Measurements from ENCODE around the gene BCL7A. TPM values are rescaled to one million over a fixed set of nuclear protein-coding genes. Genes with fewer than 3 reads are reported as not detected.

Gene BCL7A
- polyA plus RNA-seq, 1 experiment, result 3.4 TPM

DNA sequence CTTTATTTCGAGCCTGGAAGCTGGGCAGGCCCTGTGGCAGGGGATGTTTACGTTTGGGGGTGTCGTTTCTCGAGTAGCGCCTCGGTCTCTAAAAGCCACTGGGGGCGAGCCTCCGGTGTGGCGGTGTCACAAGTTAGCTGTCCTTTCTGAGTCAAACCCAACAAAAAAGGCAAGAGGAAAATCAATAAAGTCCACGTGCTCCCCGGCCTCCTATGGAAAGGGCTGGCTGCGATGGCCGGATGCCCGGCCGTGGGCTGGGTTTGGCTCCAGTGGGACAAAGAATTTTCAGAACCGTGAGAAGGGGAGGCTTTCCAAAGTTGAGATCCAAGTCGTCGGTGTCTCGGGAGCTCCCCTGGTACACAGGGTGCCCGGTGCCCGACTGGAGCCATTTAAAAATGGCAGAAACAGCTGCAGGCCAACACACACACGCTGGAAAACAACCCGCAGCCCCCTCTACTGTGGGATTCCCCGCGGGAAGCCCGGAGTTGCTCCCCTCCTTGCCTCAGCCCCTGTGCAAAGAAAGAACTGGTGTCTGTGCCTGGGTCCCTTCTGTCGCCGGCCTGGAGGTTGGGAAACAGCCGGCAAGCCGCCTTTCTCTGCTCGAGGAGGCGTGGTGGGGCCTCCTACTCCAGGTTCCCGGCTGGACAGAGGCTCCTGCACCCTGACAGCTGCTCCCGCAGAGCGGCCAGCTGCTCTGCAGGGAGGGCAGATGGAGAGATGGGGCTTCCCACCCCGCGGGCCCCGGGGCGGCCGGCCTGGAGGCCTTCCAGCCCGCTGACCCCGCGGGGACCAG lies 1.9 kb downstream of the BCL7A start:
- TF ChIP-seq, protein P1, sequence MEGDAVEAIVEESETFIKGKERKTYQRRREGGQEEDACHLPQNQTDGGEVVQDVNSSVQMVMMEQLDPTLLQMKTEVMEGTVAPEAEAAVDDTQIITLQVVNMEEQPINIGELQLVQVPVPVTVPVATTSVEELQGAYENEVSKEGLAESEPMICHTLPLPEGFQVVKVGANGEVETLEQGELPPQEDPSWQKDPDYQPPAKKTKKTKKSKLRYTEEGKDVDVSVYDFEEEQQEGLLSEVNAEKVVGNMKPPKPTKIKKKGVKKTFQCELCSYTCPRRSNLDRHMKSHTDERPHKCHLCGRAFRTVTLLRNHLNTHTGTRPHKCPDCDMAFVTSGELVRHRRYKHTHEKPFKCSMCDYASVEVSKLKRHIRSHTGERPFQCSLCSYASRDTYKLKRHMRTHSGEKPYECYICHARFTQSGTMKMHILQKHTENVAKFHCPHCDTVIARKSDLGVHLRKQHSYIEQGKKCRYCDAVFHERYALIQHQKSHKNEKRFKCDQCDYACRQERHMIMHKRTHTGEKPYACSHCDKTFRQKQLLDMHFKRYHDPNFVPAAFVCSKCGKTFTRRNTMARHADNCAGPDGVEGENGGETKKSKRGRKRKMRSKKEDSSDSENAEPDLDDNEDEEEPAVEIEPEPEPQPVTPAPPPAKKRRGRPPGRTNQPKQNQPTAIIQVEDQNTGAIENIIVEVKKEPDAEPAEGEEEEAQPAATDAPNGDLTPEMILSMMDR (IDR thresholded peaks at IDR 0.05; ENCODE audit: insufficient read depth, low read depth, low read length), result no peak
- DNase-seq (ENCODE audit: low read depth), result no peak
- ChIA-PET POLR2A (no interaction called here), CTCF (interaction anchor here (0.9 to 1.5 kb wide), 5 partner anchors 17 to 107 kb away, joined by 3 to 6 read pairs (median 3); partner anchors contain the start of gene CFAP251)
- Histone ChIP-seq H3K4me3 (ENCODE audit: low read depth, low read length) (peak overlapping the region; percentile 55), H3K27me3 (ENCODE audit: control insufficient read depth, insufficient read depth, low read length) (no peaks in the 10 kb centered on the region), H3K36me3 (ENCODE audit: control insufficient read depth, insufficient read depth, low read length) (no peaks in the 10 kb centered on the region)

DNA sequence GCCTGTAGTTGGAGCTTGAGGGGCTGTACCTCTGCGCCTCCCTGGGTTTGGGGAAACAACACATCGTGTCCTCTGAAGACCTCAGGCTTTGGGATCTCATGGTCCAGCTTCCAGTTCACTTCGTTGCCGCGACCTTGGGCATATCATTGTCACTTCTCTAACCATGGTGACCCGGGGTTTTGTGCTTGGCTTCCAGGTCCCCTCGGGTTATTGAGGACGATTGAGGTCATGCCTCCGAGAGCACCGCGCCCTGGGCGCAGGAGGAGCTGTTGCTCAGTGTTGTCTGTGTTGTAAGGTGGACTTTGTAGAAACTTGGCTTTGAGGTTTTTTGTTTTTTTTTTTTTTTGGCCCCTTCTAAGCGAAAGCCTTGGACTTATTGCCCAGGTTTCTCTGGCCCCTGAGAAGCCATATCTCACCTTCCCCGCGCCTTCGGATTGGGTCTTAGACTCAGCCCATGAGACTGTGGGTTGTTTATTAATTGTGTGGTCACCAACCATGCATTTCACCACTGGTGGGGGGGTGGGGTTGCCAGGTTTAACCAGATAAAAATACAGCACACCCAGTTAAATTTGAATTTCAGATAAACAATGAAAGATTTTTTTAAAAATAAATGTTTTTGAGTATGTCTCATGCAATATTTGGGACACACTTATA lies 2.6 kb downstream of the BCL7A start:
- Histone ChIP-seq H3K36me3 (ENCODE audit: control insufficient read depth, insufficient read depth, low read length) (no peaks in the 10 kb centered on the region), H3K27me3 (ENCODE audit: control insufficient read depth, insufficient read depth, low read length) (no peaks in the 10 kb centered on the region), H3K4me3 (ENCODE audit: low read depth, low read length) (no peak overlapping the region)
- POLR2A ChIA-PET, result no interaction called here
- no peak for DNase-seq (ENCODE audit: low read depth)
- CTCF ChIA-PET, result interaction anchor here (1.3 to 1.5 kb wide), 2 partner anchors 106 to 108 kb away, joined by 5 to 6 read pairs; partner anchors contain the start of gene CFAP251
- TF ChIP-seq, protein P1 (IDR thresholded peaks at IDR 0.05; ENCODE audit: insufficient read depth, low read depth, low read length), result no peak

DNA sequence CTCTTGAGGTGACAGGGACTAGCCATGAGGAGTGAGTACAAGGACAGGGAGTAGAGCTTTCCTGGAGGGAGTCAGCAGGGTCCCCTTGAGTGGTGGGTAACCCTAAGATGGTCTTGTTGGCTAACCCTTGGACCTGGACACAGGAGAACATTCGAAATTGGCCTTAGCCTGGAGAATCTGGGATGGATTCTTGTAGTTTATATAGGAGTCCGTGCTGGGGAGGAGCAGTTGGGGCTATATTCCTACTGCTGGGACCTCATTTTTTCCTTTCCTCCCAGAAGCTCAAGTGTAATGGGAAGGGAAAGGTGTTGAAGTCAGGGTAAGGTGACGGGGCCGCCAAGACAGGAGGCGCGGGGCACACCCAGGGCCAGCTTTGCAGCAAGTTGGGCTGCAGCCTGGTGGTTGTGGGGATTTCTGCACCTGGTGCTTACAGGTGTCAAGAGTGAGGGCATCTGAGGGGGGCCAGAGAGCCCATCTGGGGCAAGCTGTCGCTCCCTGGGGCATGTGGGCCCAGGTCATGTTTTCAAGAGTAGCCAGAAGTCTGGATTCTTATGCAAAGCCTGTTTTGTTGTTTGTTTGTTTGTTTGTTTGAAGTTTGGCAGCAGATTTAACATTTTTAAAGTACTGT lies 5.1 kb downstream of the BCL7A start:
- H3K27me3 ChIP-seq (ENCODE audit: control insufficient read depth, insufficient read depth, low read length), result no peaks in the 10 kb centered on the region
- ChIA-PET POLR2A (no interaction called here), CTCF (interaction anchor here (0.8 to 1.2 kb wide), 2 partner anchors 28 to 96 kb away, joined by 3 to 4 read pairs; no protein-coding TSS in a partner anchor)
- H3K4me3 ChIP-seq (ENCODE audit: low read depth, low read length), result no peak overlapping the region
- TF ChIP-seq, protein P1 (IDR thresholded peaks at IDR 0.05; ENCODE audit: insufficient read depth, low read depth, low read length), result no peak
- no peaks in the 10 kb centered on the region for H3K36me3 ChIP-seq (ENCODE audit: control insufficient read depth, insufficient read depth, low read length)
- DNase-seq (ENCODE audit: low read depth), result no peak

DNA sequence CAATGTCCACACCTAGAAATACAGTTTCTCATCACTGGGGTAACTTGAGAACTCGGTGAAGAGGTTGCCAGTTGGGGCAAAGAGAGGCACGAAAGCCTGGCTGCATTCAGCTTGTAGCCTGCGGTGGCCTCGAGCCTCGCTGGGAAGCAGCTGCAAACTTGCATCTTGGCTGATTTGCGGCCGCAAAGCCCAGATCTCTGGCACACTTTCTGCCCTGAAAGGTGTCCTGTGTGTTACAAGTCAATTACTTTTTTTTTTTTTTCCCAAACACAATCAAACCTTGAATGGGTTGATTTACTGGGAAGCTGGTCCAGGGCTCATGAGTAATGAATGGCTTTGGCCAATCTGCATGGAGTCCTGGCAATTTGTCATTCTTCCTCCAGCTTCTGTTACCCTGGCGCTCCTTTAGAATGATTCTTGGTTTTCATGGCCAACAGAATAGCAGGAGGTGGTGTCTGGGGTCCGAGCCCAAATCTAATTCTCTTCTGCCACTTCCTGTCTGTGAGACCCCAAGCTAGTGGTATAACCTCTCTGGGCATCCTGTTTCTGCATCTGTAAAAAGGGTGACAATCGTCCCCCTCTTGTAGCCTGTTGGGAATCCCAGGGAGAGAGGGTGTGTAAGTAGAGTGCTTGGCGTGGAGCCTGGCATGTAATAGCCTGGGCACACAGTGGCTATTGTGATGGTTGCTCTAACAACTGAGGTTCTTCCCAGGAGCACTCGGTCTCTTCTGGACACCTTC lies 6.7 kb downstream of the BCL7A start:
- ChIA-PET CTCF (interaction anchor here (0.7 to 2.1 kb wide), 3 partner anchors 23 to 234 kb away, joined by 3 to 6 read pairs (median 6); no protein-coding TSS in a partner anchor), POLR2A (no interaction called here)
- no peak for DNase-seq (ENCODE audit: low read depth)
- Histone ChIP-seq H3K4me3 (ENCODE audit: low read depth, low read length) (no peak overlapping the region), H3K27me3 (ENCODE audit: control insufficient read depth, insufficient read depth, low read length) (no peaks in the 10 kb centered on the region), H3K36me3 (ENCODE audit: control insufficient read depth, insufficient read depth, low read length) (no peaks in the 10 kb centered on the region)
- TF ChIP-seq, protein P1 (IDR thresholded peaks at IDR 0.05; ENCODE audit: insufficient read depth, low read depth, low read length), result no peak
